HL-60/S4 treated with retinoic acid at 250 ng/mL for 4 days and 3 days (cell line): ENCODE data around the gene SERPINA9.
"Not testable (repeated sequence)": the region's sequence is repeated elsewhere in the genome, so short reads cannot be mapped to it uniquely, and the experiment has no call there.

Experiments used
- in situ Hi-C: fragments of 300-500 bp; cut with MboI; formaldehyde crosslinking; loops from 2 replicates; pipeline ENCODE4 v1.7.0; 2022; ENCODE audit warnings: low sequenced_read_pairs

The SERPINA9 gene

DNA sequence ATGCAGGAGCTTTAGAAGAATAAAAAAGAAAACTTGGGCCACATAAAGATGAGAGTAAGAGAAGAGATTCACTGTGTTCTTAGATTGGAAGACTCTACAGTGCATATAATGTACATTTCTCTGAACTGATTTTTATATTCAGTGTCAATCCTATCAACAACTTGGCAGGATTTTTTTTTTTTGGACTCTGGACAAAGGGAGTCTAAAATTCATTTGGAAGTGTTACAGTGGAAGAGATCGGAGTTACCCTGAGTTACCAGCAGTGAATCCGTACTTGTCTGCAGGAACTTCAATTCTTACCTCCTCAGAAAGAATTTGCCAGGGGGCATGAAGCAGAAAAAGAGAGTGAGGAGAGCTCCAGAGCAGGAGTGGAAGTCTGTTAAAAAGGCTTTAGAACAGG lies 47.4 kb downstream of the SERPINA9 start:
- in situ Hi-C loops: no loop called here

DNA sequence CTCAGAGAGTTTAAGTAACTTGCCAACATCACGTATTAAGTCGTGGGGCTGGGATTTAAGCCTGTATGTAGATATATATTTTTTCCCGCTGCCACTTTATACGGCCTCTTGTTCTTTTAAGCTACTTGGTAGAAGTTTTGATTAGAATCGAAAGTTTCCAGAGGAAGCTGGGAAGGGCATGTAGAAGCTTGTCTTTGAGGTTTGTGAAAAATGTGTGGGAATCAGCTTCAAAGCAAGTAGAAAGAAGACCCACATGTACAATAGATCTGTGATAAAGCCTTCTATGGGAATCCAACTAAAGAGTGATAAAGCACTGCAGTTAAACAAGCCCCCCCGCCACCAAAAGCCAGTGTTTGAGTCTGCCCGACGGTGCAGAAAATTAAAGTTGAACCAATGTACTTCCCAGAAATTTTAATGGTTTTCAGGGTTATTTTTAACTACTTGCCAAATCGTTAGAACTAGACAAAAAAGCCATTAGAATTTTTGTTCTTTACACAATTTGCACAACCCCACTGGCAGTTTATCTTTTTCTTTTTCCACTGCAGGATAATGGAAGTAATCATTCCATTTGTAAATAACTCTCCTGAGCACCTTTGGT lies 48.9 kb downstream of the SERPINA9 start:
- in situ Hi-C loops: no loop called here

DNA sequence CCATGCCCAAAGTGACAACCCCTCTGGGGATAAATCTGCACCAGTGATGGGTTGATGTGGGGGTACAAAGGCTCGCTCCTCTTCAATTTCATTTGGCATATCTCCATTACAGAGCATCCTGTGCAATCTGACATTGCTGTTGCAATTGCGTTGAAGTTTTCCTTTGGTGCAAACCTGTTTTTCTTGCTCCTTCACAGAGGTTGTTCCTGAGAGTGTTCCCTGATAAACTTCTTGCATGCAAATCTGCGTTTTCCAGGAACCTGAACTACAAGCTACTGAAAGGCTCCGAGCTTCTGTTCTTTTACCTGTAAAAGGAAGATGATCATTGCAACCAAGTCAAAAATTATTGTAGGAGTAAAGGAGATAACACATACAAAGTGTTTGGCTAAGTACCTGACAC lies 49.5 kb downstream of the SERPINA9 start:
- in situ Hi-C loops: no loop called here

DNA sequence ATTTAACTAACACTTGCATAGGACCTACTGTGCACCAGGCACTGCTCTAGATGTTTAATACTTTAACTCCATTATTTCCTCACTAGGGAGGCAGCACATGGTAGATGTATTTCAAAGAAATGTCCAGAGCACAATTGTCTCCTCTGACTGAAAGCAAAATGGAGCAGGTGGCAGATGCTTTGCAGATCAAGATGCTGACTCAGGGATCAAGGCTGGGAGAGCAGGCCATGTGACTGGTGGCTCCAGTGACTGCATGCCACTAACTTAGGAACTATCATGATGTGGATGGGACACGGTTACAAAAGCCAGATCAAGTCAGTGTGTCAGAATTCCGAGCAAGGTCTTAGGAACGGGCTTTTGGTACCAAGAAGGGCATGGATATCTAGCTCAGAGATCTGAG lies 51.6 kb downstream of the SERPINA9 start:
- in situ Hi-C loops: no loop called here

DNA sequence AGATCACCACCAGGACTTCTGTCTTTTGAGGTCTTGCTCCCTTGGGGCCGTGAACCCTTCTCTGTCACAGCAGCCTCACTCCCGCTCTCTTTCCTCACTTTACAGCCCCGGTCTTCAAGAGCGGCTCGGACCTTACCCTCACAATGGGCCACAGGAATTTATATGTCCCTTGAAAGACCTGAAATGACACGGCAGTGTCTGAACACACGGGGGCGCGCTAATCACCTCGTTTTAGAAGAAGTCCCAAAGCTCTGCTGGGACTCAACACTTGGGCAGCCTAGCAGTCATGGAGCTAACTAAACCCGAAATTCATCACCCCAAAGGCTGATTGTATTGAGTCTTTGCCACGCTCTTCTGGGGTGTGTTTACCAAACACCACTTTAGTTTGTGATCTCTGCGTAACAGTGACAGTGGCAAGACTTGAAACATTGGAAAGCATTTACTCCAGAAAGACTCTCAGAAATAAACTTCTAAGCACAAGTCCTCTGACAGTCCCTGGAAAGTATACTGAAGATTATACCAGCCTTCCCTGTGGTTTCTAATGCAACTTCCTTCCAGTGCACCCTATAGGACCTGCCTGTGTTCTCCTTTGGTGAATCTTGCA lies 52.4 kb downstream of the SERPINA9 start:
- in situ Hi-C loops: no loop called here

DNA sequence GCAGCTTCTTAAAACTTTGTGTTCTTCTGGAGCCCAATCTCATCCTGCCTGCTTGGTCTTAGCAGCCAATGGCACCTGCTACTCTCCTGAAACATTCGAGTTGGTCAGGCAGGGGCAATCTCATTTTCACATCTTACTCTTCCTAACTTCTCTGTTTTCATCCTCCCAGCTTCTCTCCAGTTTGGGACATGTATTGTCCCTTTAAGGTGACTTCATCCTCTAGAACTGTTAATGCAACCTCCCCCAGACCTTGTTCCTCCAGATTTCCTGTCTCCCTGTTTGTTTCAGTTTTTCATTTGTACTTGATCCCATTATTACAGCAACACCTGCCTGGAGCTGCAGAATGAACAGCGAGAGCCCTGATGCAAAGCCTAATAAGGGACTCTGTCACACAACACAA lies 54.7 kb downstream of the SERPINA9 start:
- in situ Hi-C loops: no loop called here

DNA sequence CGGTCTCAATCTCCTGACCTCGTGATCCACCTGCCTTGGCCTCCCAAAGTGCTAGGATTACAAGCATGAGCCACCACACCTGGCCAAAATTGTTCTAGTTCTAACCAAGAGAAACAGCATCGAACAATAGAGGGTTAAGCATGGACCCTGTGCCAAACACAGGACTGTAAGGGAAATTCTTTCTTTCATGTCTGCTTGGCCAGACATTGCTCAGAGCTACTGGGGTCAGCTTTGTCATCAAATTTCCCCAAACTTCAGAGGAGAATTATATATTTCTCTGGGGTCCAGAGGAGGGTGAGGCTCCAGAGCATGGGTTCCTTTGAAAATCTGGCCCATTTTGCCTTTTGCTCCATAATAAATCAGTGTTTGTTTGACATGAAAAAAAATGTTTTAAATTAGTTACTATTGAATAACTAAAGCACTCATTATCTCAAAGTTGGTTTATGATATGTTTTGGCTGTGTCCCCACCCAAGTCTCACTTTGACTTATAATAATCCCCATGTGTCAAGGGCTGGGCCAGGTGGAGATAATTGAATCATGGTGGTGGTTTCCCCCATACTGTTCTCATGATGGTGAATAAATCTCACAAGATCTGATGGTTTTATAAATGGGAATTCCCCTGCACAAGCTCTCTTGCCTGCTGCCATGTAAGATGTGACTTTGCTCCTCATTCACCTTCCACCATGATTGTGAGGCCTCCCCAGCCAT lies 58.3 kb downstream of the SERPINA9 start:
- in situ Hi-C loops: not testable (repeated sequence)
